ENCODE measurements around the gene GLT1D1.
A peak's percentile ranks its signal among the peaks of the same experiment; 100 is the strongest.
"Not testable (repeated sequence)": the region's sequence is repeated elsewhere in the genome, so short reads cannot be mapped to it uniquely, and the experiment has no call there.

Gene GLT1D1

DNA sequence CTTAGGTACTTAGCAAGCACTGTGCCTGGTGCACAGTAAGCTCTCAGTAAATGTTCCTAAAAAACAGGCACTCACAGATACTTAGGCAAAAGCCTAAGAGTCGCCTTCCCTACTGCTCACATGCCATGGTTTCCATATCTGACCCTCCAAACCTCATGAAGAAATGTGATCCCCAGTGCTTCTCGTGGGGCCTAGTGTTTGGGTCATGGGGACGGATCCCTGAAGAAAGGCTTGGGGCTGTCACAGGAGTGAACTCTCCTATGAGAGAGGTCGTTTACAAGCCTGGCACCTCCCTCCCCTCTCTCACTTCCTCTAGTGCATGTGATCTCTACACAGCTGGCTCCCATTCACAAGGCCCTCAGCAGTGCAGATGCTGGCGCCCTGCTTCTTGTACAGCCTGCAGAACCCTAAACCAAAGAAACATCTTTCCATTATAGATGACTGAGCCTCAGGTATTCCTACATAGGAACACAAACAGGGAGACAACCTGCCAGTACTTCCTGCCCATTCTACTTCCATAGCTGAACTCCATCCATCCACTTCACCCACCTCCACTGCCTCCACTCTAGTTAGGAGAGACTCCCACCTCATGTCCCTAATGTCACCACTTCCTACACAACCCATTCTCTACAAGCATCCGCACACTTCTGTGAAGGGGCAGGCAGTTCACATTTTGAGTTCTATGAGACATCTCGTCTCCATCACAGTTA is 32.4 kb upstream of the GLT1D1 start:
- no peak for DNase-seq

DNA sequence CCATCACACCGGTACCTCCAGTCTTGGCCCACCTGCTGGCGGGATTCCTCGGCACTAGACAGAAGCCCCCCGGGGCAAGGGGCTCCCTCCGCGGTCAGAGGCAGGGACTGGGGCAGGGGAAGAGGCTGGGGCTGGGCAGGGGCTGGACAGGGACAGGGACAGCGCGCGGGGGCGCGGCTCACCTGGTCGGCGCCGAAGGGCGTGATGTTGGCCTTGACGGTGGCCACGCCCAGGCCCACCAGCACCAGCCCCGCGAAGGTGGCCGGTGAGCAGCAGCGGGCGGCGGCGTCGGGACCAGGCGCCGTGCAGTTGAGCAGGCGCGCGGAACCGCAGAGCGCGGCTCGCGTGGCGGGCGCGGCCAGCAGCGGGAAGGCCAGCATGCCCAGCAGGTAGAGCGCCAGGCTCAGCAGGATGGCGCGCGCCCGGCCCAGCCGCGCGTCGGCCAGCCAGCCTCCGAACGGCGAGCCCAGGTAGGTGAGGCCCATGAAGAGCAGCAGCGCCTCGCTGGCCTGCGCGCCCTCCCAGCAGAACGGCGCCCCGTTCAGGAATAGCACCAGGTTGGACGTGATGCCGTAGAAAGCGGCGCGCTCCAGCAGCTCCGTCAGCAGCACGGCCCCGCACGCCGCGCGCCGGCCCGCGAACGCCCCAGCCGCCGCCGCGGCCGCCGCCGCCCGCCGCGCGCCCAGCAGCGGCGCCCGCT is 29.9 kb upstream of the GLT1D1 start:
- no peak for DNase-seq

DNA sequence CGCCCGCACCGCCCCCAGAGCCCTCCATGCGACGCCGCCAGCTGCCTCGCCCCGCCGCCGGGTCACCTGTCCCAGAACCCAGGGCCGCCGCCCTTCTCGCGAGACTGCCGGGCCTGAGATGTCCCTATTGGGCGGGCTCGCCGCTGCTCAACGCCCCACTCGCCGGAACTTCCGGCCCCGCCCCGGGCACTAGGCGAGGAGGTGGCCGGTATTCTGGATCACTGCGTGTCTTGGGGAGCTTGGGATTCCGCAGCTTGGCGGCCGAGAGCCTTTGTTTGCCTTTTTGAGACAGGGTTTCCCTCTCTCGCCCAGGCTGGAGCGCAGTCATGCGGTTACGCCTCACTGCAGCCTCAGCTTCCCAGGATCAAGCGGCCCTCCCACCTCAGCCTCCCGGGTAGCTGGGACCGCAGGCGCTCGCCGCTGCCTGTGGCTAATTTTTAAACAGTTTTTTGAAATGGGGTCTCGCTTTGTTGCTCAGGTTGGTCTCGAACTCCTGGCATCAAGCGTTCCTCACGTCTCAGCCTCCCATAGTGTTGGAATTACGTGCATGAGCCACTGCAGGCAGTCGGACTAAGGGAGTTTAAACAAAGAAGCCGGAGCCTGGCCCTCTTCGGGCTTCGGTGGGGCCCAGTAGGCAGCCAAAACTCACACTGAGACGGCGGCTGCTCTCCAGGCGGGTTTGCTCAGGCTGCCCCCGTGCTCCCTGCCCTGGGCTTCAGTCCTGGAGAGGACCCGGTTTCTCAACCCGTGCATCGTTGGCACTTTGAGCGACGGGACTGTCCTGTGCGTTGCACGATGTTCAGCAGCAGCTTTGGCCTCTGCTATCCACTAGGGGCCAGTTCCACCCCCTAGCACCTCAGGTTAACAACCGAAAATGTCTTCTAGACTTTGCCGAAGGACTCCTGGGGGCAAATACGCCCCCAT is 29.1 kb upstream of the GLT1D1 start, which contains the start of gene SLC15A4:
Gene SLC15A4, minus strand, starts transcription at position 43 of the 924 bp plus-strand sequence. Its CDS starts 15 bp downstream, at position 28.
- peak; percentile 83 for DNase-seq

DNA sequence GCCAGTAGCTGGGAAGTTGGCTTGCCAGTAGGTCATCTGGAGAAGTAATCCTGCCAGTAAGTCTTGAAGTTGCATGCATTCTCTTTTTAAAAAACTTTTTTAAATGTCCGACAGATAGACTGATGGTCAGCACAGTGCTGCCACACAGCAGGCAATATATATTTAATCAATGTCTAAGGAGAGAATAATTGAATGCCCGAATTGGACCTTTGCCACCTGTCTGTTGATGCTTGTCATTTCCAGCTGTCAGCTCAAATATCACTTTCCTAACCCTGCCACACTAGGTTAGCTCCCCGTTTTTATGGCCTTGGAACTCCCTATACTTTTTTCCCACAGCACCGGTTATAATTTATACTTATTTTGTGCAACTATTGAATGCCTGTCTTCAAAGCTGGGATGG is 27.4 kb upstream of the GLT1D1 start:
- DNase-seq = no peak

DNA sequence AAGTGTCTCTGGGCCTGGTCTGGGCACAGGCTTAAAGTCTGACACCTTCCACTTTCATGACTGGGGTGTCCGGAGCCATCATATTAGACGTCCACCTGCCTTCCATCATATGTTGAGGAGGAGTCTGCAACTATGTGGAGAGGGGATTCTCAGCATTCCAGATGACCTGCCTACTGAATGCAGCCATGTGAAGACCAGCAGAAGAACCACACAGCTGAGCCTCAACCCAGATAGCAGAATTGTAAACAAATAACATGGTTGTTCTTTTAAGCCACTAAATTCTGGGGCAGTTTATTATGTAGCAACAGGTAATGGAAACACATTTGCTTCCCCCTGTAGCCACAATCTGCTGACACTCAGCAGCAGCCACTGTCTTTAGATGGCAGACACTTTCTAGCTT is 25.6 kb upstream of the GLT1D1 start:
- DNase-seq = no peak

DNA sequence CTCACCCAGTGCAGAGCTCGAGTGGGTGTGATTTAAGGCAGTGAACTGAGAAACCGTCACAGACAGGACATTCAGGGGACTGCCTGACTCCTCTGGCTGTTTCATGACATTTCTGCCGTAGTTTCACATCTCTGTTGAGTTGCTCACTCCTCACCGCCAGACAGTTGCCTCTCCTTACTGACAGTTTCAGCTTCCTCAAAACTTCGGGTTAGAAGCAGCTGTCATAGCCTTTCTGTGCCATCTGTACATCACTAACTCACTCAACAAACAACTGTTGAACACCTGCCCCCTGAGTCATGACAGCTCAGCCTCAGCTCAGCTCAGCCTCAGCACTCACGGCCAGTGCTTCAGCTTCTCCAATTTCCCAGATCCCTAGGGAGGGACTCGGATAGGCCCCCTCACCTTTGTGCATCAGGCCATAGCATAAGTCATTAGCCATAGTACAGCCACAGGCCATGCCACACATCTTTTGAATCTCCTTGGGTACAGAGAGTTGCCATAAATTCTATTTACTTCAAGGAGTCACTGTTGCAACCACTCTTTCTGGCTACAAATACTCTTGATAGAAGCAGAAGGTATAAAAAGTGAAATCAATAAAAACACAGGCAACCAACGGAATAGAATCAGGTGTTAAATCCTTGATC is 23.3 kb upstream of the GLT1D1 start:
- no peak for DNase-seq

DNA sequence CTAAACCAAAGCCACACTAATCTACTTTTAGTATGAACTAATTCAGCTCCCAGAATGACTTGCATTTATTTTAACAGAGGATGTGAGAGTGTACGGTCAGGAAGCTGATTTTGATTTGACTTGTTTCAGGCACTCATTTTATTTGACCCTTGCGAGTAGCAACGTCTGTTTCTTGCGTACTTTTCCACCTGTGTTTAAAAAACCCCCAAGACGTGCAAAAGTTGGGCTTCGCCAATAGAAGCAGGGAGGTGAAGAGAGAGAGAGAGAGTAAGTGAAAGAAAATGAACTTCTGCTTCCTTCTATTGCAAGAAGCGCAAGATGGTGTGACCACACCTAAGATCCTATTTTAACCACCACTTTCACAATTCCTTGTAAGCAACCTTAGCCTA is 22.8 kb upstream of the GLT1D1 start:
- DNase-seq = no peak

DNA sequence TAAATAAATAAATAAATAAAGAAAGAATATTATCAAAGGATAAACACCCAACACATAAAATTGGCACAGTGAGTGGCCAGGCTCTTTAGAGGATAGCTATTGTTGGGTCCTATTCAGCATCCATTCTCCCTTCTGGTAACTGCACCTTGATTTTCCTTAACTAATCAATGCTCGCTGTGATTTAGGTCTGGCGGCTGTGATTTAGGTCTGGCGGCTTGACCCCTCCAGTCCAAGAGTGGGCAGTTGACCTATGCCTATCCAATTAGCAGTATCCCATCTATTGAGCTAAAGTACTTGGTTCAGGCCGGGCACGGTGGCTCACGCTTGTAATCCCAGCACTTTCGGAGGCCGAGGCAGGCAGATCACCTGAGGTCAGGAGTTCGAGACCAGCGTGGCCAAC is 19.9 kb upstream of the GLT1D1 start:
- no peak for DNase-seq

DNA sequence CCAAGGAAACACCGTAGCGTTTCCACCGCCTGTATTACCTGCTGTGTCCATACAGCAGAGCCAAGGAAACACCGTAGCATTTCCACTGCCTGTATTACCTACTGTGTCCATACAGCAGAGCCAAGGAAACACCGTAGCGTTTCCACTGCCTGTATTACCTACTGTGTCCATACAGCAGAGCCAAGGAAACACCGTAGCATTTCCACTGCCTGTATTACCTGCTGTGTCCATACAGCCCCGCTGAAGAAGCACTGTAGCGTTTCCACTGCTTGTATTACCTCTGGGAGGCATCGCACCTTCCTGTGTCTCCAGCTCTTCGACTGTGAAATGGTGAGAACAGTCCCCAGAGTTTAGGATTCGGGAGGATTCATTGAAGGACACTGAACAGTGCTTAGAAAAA is 13.4 kb upstream of the GLT1D1 start:
- not testable (repeated sequence) for DNase-seq

DNA sequence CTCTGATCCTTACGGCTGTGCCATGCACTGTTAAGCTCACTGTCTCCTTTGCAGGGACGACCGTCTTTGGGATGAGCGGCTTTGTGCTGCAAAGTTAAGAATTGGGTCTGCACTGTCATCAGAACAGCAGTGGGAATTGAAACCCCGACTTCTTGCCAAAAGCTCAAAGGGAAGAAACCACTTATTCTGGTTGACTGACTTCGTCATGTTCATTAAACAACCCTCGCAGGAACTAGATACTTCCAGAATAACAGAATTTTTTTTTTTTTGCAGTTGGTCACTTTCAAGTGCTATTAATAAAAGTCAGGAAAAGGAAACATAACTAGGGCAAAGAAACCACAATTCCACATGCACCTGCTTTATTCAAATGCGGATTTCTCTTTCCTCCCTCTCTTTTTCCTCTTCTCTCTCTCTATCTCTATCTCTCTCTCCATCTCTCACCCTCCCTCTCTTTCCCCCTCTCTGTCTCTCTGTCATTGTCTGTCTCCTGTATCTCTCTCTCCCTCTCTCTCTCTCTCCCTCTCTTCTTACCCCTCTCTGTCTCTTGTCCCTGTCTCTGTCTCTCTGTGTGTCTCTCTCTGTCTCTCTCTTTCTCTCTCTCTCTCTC is 12.3 kb upstream of the GLT1D1 start:
- no peak for DNase-seq

DNA sequence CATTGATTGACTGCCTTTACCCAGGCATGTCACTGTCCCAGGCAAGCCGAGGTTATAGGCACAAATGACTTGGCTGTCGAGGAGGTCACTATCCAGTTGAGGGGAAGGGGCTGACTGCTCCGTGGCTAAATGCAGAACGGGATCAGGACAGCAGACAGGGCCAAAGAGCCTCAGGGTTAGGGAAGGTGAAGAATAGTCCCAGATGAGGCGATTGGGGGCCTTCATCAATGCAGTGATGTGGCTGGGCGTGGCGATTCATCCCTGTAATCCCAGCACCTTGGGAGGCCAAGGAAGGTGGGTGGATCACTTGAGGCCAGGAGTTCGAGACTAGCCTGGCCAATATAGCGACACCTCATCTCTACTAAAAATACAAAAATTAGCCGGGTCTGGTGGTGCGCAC is 10.7 kb upstream of the GLT1D1 start:
- DNase-seq = no peak

DNA sequence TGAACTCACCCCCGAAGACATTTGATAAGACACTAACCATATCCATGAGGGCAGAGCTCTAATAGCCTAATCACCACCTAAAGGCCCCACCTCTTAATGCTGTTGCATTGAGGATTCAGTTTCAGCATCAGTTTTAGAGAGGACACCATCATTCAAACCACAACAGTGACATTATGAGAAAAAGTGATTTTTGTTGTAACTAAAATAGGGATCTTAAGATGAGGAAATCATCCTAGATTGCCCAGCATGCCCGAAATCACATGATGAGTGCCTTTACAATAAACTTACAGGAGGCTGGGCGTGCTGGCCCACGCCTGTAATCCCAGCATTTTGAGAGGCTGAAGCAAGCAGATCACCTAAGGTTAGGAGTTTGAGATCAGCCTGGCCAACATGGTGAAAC is 9.7 kb upstream of the GLT1D1 start:
- no peak for DNase-seq

DNA sequence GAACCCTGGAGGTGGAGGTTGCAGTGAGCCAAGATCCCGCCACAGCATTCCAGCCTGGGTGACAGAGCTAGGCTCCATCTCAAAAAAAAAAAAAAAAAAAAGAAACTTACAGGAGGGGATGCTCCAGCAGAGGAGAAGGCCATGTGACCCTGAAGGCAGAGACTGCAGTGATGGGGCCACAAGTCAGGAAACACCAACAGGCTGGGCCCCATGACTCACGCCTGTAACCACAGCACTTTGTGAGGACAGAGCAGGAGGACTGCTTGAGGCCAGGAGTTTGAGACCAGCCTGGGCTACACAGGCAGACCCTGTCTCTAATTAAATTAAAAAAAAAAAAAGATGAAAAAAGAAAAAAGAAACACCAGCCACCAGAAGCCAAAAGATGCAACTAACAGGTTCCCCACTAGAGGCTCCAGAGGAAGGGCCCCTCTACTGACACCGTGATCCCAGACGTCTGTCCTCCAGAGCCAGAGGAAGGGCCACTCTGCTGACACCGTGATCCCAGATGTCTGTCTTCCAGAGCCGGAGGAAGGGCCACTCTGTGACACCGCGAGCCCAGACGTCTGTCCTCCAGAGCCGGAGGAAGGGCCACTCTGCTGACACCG is 9.1 kb upstream of the GLT1D1 start:
- no peak for DNase-seq

DNA sequence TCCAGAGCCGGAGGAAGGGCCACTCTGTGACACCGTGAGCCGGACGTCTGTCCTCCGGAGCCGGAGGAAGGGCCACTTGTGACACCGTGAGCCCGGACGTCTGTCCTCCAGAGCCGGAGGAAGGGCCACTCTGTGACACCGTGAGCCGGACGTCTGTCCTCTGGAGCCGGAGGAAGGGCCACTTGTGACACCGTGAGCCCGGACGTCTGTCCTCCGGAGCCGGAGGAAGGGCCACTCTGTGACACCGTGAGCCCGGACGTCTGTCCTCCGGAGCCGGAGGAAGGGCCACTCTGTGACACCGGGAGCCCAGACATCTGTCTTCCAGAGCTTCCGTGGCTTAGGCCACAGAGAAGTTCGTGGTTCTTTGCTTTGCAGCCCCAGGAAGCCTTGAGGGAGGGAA is 6.6 kb upstream of the GLT1D1 start:
- DNase-seq = not testable (repeated sequence)

DNA sequence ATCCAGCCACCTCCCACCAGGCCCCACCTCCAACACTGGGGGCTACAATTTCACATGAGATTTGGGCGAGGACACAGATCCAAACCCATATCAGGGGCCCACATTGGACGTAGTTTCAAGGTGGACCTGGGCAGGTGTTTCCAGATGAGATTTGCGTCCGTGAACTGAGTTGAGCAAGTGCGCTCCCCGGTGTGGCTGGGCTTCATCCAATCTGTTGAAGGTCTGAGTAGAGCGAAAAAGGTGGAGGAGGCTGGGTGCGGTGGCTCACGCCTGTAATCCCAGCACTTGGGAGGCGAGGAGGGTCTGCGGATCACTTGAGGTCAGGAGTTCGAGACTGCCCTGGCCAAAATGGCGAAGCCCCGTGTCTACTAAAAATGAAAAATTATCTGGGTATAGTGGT is 4.9 kb upstream of the GLT1D1 start:
- no peak for DNase-seq

DNA sequence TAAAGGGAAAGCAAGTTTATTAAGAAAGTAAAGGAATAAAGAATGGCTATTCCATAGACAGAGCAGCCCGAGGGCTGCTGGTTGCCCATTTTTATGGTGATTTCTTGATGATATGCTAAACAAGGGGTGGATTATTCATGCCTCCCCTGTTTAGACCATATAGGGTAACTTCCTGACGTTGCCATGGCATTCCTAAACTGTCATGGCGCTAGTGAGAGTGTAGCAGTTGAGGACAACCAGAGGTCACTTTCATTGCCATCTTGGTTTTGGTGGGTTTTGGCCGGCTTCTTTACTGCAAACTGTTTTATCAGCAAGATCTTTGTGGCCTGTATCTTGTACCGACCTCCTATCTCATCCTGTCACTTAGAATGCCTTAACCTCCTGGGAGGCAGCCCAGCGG is 3.5 kb upstream of the GLT1D1 start:
- DNase-seq = not testable (repeated sequence)

DNA sequence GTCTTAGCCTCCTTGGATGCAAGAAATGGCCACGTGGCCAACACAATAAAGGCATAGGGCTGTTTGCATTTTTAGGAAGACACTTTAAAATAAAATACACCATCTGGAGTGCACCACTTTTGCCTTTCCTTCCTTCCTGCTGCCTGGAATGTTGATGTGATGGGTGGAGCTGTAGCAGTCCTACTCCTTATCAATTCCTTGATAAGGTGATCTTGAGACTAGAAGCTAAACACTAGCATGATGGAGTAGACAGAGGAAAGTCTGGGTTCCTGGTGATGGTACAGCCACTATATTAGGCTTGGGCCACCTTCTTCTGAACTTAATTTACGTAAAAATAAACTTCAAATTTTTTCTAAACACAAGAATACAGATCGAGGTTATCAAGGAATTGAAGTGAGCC is 2.9 kb upstream of the GLT1D1 start:
- no peak for DNase-seq

DNA sequence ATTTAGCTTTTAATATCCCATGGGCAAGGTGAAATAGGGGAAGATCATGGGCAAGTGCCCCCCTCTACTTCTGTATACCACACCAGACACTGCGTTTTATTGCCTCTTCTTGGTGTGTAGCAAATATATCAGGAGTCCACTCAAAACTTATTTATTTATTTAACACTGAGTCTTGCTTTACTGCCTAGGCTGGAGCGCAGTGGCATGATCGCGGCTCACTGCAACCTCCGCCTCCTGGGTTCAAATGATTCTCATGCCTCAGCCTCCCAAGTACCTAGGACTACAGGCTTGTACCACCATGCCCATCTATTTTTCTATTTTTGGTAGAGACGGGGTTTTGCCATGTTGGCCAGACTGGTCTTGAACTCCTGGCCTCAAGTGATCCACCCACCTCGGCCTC is 1.8 kb upstream of the GLT1D1 start:
- not testable (repeated sequence) for DNase-seq

DNA sequence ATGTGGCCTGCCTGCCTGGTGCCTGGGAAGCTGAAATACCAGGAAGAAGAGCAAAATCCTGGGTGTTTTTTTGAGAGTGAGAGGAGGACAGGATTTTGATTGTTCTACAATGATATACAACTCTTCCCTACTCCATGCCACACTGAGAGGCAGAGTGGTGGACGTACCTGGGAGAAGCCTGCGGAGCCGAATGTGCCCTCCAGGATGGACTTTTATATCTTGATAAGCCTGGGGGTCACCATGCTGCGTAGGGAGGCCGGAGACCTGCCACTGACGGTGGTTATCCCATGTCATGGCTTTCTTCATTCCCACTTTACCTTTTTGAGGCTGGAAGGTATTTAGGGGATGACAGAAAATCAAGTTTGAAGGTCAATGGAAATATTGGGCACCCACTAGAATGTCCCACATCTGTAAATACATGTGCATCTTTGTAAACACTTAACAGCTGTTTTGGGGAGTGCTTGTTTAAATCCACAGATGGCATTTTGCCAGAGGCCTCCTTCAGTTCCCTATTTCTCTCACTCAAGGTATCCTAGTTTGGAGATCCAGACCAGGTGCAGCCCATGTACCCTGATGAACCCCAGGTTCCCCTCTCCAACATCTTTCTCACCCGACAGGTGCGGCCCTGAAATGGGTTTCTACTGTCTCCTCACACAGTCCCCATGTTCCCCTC is 1.1 kb upstream of the GLT1D1 start:
- no peak for DNase-seq

DNA sequence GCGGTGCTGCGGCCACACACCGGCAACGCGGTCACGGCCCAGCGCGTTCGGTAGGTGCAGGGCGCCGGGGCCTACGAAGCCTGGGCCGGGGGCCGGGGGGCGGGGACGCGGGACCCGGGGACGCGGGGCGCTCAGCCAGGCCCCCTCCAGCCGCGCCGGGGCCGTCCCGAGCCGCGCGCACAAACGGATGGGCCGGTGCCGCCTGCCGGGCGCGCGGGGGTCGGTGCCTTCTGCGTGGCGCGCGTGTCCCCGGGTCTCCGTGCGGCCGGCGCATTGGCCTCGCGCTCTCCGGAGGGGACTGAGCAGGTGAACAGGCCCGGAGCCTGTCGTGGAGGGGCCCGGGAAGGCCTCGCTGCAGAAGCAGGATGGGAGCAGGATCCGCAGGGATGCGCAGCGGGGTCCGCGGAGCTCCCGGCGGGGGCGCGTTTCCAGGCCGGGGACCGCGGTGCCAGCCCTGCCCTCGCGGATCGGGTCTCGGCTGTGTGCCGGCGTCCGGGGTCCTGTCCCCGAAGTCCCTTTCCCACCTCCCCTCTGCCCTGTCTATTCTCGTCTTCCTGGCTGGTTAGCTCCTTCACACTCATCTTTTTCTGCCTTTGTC is 421 bp downstream of the GLT1D1 start:
- DNase-seq = no peak
